GM18520 (cell line): ENCODE measurements around the gene MX1.

Source experiments
- ATAC-seq: cut with Tn5 transposase; IDR thresholded peaks from one replicate; pipeline ENCODE4 v1.9.1; 2021; ENCODE audit not compliant: unreplicated experiment

The MX1 gene

GRCh38 chr21:41458559-41458958 lies 32.5 kb downstream of the MX1 start:
- no peak for ATAC-seq

GRCh38 chr21:41459884-41460534 lies 34.0 kb downstream of the MX1 start:
- ATAC-seq = no peak

GRCh38 chr21:41460578-41461527 lies 34.8 kb downstream of the MX1 start:
- no peak for ATAC-seq

- no peak for ATAC-seq
Measured at GRCh38 chr21:41465176-41465781, 39.2 kb downstream of the MX1 start.

GRCh38 chr21:41466024-41466820 lies 40.2 kb downstream of the MX1 start:
- no peak for ATAC-seq

GRCh38 chr21:41470054-41470453 lies 44.0 kb downstream of the MX1 start:
- ATAC-seq = no peak

- no peak for ATAC-seq
Measured at GRCh38 chr21:41472753-41473548, 46.9 kb downstream of the MX1 start.

GRCh38 chr21:41475714-41476420 lies 49.8 kb downstream of the MX1 start:
- ATAC-seq = no peak

GRCh38 chr21:41477641-41478318 lies 51.7 kb downstream of the MX1 start:
- ATAC-seq = no peak

GRCh38 chr21:41478319-41479177 lies 52.5 kb downstream of the MX1 start:
- no peak for ATAC-seq

- ATAC-seq = no peak
Measured at GRCh38 chr21:41479686-41480085, 53.6 kb downstream of the MX1 start.

- no peak for ATAC-seq
Measured at GRCh38 chr21:41480086-41480690, 54.1 kb downstream of the MX1 start.

GRCh38 chr21:41481191-41481590 lies 55.2 kb downstream of the MX1 start:
- no peak for ATAC-seq

GRCh38 chr21:41482301-41482700 lies 56.3 kb downstream of the MX1 start:
- no peak for ATAC-seq

- no peak for ATAC-seq
Measured at GRCh38 chr21:41482980-41483379, 56.9 kb downstream of the MX1 start.

GRCh38 chr21:41483415-41483814 lies 57.4 kb downstream of the MX1 start:
- no peak for ATAC-seq

GRCh38 chr21:41483973-41484372 lies 57.9 kb downstream of the MX1 start:
- ATAC-seq = no peak

- no peak for ATAC-seq
Measured at GRCh38 chr21:41487082-41487481, 61.0 kb downstream of the MX1 start.
